Neural cell (in vitro differentiated cells): ENCODE results near the gene PTCH1. TPM values are rescaled to one million over a fixed set of nuclear protein-coding genes. Genes with fewer than 3 reads are reported as not detected.

Source experiments
- H2AFZ ChIP-seq: fragments of 200-600, 300-800 bp; sonication (generic), shearing (Covaris generic); 2 replicates; pipeline ENCODE4 v1.6.0; 2014; ENCODE audit warnings: low read depth, mild to moderate bottlenecking, antibody characterized with exemption, low read length, moderate library complexity
- H3F3A ChIP-seq: fragments of 200-600 bp; shearing (Covaris generic); 2 replicates; pipeline ENCODE4 v1.6.1; 2016; ENCODE audit warnings: mild to moderate bottlenecking, moderate library complexity, mixed read lengths, antibody characterized with exemption, low read length; ENCODE audit not compliant: insufficient read depth, poor library complexity, severe bottlenecking
- H3K27ac ChIP-seq: fragments of 200-600, 300-800 bp; sonication (generic), shearing (Covaris generic); 2 replicates; pipeline ENCODE4 v1.5.1; 2014; ENCODE audit warnings: mild to moderate bottlenecking, low read length, moderate library complexity
- H3K27me3 ChIP-seq: fragments of 300-800, 200-600 bp; sonication (generic), shearing (Covaris generic); 2 replicates; pipeline ENCODE4 v1.6.0; 2014; ENCODE audit warnings: mild to moderate bottlenecking, low read depth, low read length, moderate library complexity; ENCODE audit not compliant: insufficient read depth
- H3K36me3 ChIP-seq: fragments of 300-800, 200-600 bp; sonication (generic), shearing (Covaris generic); 2 replicates; pipeline ENCODE4 v1.5.1; 2014; ENCODE audit warnings: mild to moderate bottlenecking, antibody characterized with exemption, low read length, moderate library complexity; ENCODE audit not compliant: insufficient read depth
- H3K4me2 ChIP-seq: fragments of 300-800, 200-600 bp; sonication (generic), shearing (Covaris generic); 2 replicates; pipeline ENCODE4 v1.6.0; 2014; ENCODE audit warnings: mild to moderate bottlenecking, low read length
- H3K4me3 ChIP-seq: fragments of 300-800, 200-600 bp; sonication (generic), shearing (Covaris generic); 2 replicates; pipeline ENCODE4 v1.5.1; 2014; ENCODE audit warnings: mild to moderate bottlenecking, low read length, moderate library complexity
- H3K79me2 ChIP-seq: fragments of 200-600 bp; shearing (Covaris generic); replicated peaks from 2 replicates; pipeline ENCODE4 v1.6.0; 2014; ENCODE audit warnings: mild to moderate bottlenecking, low read length, moderate library complexity; ENCODE audit not compliant: insufficient read depth
- H3K9ac ChIP-seq: fragments of 300-800, 200-600 bp; sonication (generic), shearing (Covaris generic); 2 replicates; pipeline ENCODE4 v1.6.1; 2016; ENCODE audit warnings: mild to moderate bottlenecking, low read length, mixed read lengths
- H3K9me2 ChIP-seq: fragments of 200-600 bp; shearing (Covaris generic); 2 replicates; pipeline ENCODE4 v1.6.1; 2016; ENCODE audit warnings: mild to moderate bottlenecking, low read length, mixed read lengths; ENCODE audit not compliant: insufficient read depth
- H3K9me3 ChIP-seq: fragments of 200-600, 300-800 bp; sonication (generic), shearing (Covaris generic); 2 replicates; pipeline ENCODE4 v1.6.1; 2016; ENCODE audit warnings: mild to moderate bottlenecking, mixed run types, low read length, moderate library complexity, mixed read lengths
- H4K20me1 ChIP-seq: fragments of 200-600 bp; shearing (Covaris generic); 2 replicates; pipeline ENCODE4 v1.6.1; 2016; ENCODE audit warnings: mild to moderate bottlenecking, mixed run types; ENCODE audit not compliant: insufficient read depth
- EP300 ChIP-seq: fragments of 450-650 bp; conservative IDR thresholded peaks from 2 replicates; pipeline ENCODE4 v1.6.1; 2014; ENCODE audit warnings: antibody characterized with exemption, mild to moderate bottlenecking, moderate library complexity; ENCODE audit not compliant: poor library complexity, severe bottlenecking
- MXI1 ChIP-seq: fragments of 450-650 bp; conservative IDR thresholded peaks from 2 replicates; pipeline ENCODE4 v1.6.1; 2014; ENCODE audit warnings: antibody characterized with exemption, mild to moderate bottlenecking; ENCODE audit not compliant: poor library complexity, severe bottlenecking
- POLR2AphosphoS5 ChIP-seq: IDR thresholded peaks from 2 replicates; pipeline ENCODE4 v1.6.1; 2012
- RAD21 ChIP-seq: fragments of 450-650 bp; conservative IDR thresholded peaks from 2 replicates; pipeline ENCODE4 v1.6.1; 2014; ENCODE audit warnings: antibody characterized with exemption, mild to moderate bottlenecking, moderate library complexity
- TAF1 ChIP-seq: IDR thresholded peaks from 2 replicates; pipeline ENCODE4 v1.6.1; 2012; ENCODE audit warnings: low read depth
- polyA plus RNA-seq: library from polyadenylated mRNA; depleted of rRNA; stranded (reverse); fragments of >200 nt; gene quantifications from 2 replicates; pipeline ENCODE4 v1.2.3, GENCODE V29; 2014
- TF ChIP-seq, protein P1 (sequence below): fragments of 450-650 bp; IDR thresholded peaks from 2 replicates; pipeline ENCODE4 v1.5.1; 2014; ENCODE audit warnings: antibody characterized with exemption, mild to moderate bottlenecking, moderate library complexity; ENCODE audit not compliant: poor library complexity, severe bottlenecking
- TF ChIP-seq, protein P2 (sequence below): IDR thresholded peaks from 2 replicates; pipeline ENCODE4 v1.6.1; 2012; ENCODE audit warnings: borderline replicate concordance

The PTCH1 gene
- polyA plus RNA-seq, 1 donor from 2014 or later: 15.6 TPM

DNA sequence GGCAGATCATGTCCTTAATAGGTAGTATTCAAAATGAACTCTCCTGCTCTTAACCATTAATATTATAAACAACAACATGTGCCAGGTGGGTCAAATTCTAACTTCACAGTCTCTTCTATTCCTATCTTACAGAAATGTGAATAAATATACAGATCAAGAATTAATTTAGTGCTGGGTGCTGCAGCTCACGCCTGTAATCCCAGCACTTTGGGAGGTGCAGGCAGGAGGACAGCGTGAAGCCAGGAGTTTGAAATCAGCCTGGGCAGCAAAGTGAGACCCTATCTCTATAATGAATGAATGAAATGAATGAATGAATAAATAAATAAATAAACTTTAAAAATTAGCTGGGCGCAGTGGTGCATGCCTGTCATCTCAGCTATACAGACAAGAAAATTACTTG is 34.1 kb downstream of the PTCH1 start:
- H3K79me2 ChIP-seq: peaks cover 66% of the 10 kb centered on the region
- H3F3A ChIP-seq: no peaks in the 10 kb centered on the region
- TF ChIP-seq, protein P1, sequence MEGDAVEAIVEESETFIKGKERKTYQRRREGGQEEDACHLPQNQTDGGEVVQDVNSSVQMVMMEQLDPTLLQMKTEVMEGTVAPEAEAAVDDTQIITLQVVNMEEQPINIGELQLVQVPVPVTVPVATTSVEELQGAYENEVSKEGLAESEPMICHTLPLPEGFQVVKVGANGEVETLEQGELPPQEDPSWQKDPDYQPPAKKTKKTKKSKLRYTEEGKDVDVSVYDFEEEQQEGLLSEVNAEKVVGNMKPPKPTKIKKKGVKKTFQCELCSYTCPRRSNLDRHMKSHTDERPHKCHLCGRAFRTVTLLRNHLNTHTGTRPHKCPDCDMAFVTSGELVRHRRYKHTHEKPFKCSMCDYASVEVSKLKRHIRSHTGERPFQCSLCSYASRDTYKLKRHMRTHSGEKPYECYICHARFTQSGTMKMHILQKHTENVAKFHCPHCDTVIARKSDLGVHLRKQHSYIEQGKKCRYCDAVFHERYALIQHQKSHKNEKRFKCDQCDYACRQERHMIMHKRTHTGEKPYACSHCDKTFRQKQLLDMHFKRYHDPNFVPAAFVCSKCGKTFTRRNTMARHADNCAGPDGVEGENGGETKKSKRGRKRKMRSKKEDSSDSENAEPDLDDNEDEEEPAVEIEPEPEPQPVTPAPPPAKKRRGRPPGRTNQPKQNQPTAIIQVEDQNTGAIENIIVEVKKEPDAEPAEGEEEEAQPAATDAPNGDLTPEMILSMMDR: no peak
- TF ChIP-seq MXI1 (no peak), RAD21 (no peak), TAF1 (no peak)
- no peak overlapping the region for H3K9ac ChIP-seq
- H3K4me3 ChIP-seq: no peak overlapping the region
- H3K4me2 ChIP-seq: no peak overlapping the region
- H3K27me3 ChIP-seq: no peaks in the 10 kb centered on the region
- no peaks in the 10 kb centered on the region for H3K9me3 ChIP-seq
- H3K27ac ChIP-seq: no peak overlapping the region
- no peaks in the 10 kb centered on the region for H4K20me1 ChIP-seq
- H3K36me3 ChIP-seq: peaks cover 15% of the 10 kb centered on the region
- H2AFZ ChIP-seq: no peak overlapping the region
- no peaks in the 10 kb centered on the region for H3K9me2 ChIP-seq

DNA sequence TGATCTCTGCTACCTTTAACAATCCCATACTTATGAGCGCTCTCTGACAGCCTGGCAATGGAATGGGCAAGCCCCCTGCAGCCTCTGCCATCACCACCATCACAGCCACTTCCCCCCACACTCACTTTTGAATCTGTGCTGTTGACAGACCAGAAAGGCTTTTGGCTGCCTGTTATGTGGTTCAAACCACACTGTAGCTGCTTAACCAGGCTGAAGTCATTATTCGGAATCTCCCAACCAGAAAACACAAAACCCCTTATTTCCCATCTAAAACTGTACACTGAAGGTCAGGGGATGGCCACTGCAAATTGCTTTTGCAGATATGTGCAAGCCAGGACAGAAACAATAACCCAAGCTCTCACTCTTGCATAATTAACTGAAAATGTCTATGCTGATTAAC is 35.8 kb downstream of the PTCH1 start:
- Histone ChIP-seq H3K36me3 (peaks cover 21% of the 10 kb centered on the region), H3K4me3 (no peak overlapping the region), H4K20me1 (no peaks in the 10 kb centered on the region), H3K4me2 (no peak overlapping the region), H3K27ac (no peak overlapping the region), H3K9me3 (no peaks in the 10 kb centered on the region), H3K9me2 (no peaks in the 10 kb centered on the region), H3K79me2 (peaks cover 50% of the 10 kb centered on the region), H3K9ac (no peak overlapping the region), H3F3A (peaks cover 8% of the 10 kb centered on the region), H3K27me3 (no peaks in the 10 kb centered on the region), H2AFZ (no peak overlapping the region)
- no peak for TF ChIP-seq POLR2AphosphoS5
- no peak for TF ChIP-seq MXI1
- TF ChIP-seq EP300: no peak
- no peak for TF ChIP-seq TAF1
- TF ChIP-seq, protein P1: no peak

DNA sequence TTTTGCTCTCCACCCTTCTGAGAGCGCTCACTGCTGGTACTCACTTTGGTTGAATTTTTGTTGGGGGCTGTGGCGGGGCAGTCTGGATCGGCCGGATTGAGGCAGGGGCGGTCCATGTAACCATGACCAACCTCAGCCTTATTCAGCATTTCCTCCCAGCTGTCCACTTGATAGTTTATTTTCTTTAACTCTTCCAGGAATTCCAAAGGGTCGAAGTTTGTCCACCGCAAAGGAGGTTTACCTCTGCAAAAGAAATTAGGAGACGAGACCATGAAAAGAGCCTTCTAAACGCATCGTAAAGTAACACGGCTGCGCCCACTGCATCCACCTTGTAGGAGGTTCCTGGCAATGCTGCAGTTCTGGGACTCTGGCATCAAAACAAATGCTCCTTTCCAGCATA is 36.4 kb downstream of the PTCH1 start:
- peaks cover 21% of the 10 kb centered on the region for H3K36me3 ChIP-seq
- TF ChIP-seq POLR2AphosphoS5 (no peak), EP300 (no peak)
- TF ChIP-seq, protein P2, sequence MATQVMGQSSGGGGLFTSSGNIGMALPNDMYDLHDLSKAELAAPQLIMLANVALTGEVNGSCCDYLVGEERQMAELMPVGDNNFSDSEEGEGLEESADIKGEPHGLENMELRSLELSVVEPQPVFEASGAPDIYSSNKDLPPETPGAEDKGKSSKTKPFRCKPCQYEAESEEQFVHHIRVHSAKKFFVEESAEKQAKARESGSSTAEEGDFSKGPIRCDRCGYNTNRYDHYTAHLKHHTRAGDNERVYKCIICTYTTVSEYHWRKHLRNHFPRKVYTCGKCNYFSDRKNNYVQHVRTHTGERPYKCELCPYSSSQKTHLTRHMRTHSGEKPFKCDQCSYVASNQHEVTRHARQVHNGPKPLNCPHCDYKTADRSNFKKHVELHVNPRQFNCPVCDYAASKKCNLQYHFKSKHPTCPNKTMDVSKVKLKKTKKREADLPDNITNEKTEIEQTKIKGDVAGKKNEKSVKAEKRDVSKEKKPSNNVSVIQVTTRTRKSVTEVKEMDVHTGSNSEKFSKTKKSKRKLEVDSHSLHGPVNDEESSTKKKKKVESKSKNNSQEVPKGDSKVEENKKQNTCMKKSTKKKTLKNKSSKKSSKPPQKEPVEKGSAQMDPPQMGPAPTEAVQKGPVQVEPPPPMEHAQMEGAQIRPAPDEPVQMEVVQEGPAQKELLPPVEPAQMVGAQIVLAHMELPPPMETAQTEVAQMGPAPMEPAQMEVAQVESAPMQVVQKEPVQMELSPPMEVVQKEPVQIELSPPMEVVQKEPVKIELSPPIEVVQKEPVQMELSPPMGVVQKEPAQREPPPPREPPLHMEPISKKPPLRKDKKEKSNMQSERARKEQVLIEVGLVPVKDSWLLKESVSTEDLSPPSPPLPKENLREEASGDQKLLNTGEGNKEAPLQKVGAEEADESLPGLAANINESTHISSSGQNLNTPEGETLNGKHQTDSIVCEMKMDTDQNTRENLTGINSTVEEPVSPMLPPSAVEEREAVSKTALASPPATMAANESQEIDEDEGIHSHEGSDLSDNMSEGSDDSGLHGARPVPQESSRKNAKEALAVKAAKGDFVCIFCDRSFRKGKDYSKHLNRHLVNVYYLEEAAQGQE: no peak
- TF ChIP-seq, protein P1: no peak

More for the DNA sequence above, 36.4 kb downstream of the PTCH1 start:
- H3K79me2 ChIP-seq: peaks cover 43% of the 10 kb centered on the region
- H3F3A ChIP-seq: peaks cover 8% of the 10 kb centered on the region
- no peak overlapping the region for H3K27ac ChIP-seq
- H3K4me2 ChIP-seq: no peak overlapping the region
- H3K9ac ChIP-seq: no peak overlapping the region
- no peak overlapping the region for H3K4me3 ChIP-seq
- H3K9me3 ChIP-seq: no peaks in the 10 kb centered on the region
- H3K9me2 ChIP-seq: no peaks in the 10 kb centered on the region
- H4K20me1 ChIP-seq: no peaks in the 10 kb centered on the region
- H2AFZ ChIP-seq: no peak overlapping the region
- no peaks in the 10 kb centered on the region for H3K27me3 ChIP-seq
